OCI-LY3 (cell line): Measurements from ENCODE around the gene PTPN23.

Experiments
- H2AFZ ChIP-seq: fragments of 200-600, 300-600 bp; shearing (Covaris generic); 2 replicates; pipeline ENCODE4 v1.6.0; 2014; ENCODE audit warnings: antibody characterized with exemption, low read depth, low read length
- H3K27ac ChIP-seq: fragments of 200-600, 300-600 bp; sonication (generic); 2 replicates; pipeline ENCODE4 v1.5.1; 2014; ENCODE audit warnings: mild to moderate bottlenecking, low read length, moderate library complexity, mixed read lengths
- H3K27me3 ChIP-seq: fragments of 200-600, 300-600 bp; sonication (generic); 2 replicates; pipeline ENCODE4 v1.6.1; 2014; ENCODE audit warnings: low read depth, low read length, mixed read lengths
- H3K36me3 ChIP-seq: fragments of 200-600, 300-600 bp; sonication (generic); replicated peaks from 2 replicates; pipeline ENCODE3; 2014; ENCODE audit warnings: low read depth, low read length, mixed read lengths
- H3K4me1 ChIP-seq: fragments of 300-600, 200-600 bp; sonication (generic); 2 replicates; pipeline ENCODE4 v1.6.1; 2014; ENCODE audit warnings: low read length, mixed read lengths
- H3K4me2 ChIP-seq: fragments of 200-600, 300-600 bp; sonication (generic); 2 replicates; pipeline ENCODE4 v1.6.1; 2014; ENCODE audit warnings: low read length, mixed read lengths
- H3K4me3 ChIP-seq: fragments of 300-600, 200-600 bp; sonication (generic); 2 replicates; pipeline ENCODE4 v1.5.1; 2014; ENCODE audit warnings: antibody characterized with exemption, mild to moderate bottlenecking, low read length, moderate library complexity
- H3K79me2 ChIP-seq: fragments of 300-600, 200-600 bp; shearing (Covaris generic); 2 replicates; pipeline ENCODE4 v1.6.1; 2014; ENCODE audit warnings: mild to moderate bottlenecking, low read length, mixed read lengths
- H3K9ac ChIP-seq: fragments of 300-600, 200-600 bp; shearing (Covaris generic); 2 replicates; pipeline ENCODE4 v1.6.0; 2014; ENCODE audit warnings: mild to moderate bottlenecking, low read length, moderate library complexity
- H3K9me3 ChIP-seq: fragments of 200-600, 300-600 bp; shearing (Covaris generic); 2 replicates; pipeline ENCODE4 v1.6.1; 2014; ENCODE audit warnings: low read length, mixed read lengths; ENCODE audit not compliant: insufficient read depth
- H4K20me1 ChIP-seq: fragments of 200-600, 300-600 bp; sonication (generic); 2 replicates; pipeline ENCODE4 v1.6.1; 2016; ENCODE audit warnings: low read length, mixed read lengths; ENCODE audit not compliant: insufficient read depth
- CTCF ChIP-seq: fragments of 200-600, 300-600 bp; sonication (generic); IDR thresholded peaks from 2 replicates; pipeline ENCODE4 v1.5.1; 2014; ENCODE audit warnings: antibody characterized with exemption, low read length, low read depth
- EZH2phosphoT487 ChIP-seq: fragments of 200-600 bp; shearing (Covaris generic); IDR thresholded peaks from 2 replicates; pipeline ENCODE4 v1.6.1; 2018; ENCODE audit warnings: antibody characterized with exemption, mixed run types, low read depth

The PTPN23 gene

GRCh38 chr3:47410801-47411646 is 30.2 kb downstream of the PTPN23 start:
- no peak overlapping the region for H3K4me3 ChIP-seq
- peaks cover 74% of the 10 kb centered on the region for H3K36me3 ChIP-seq
- no peaks in the 10 kb centered on the region for H3K27me3 ChIP-seq
- H3K9me3 ChIP-seq = no peaks in the 10 kb centered on the region
- no peak overlapping the region for H2AFZ ChIP-seq
- TF ChIP-seq EZH2phosphoT487 (no peak), CTCF (no peak)
- peaks cover 3% of the 10 kb centered on the region; the same call in 1 of the 2 replicates for H4K20me1 ChIP-seq
- H3K9ac ChIP-seq = no peak overlapping the region
- no peak overlapping the region for H3K4me2 ChIP-seq
- no peak overlapping the region for H3K27ac ChIP-seq
- H3K79me2 ChIP-seq = no peaks in the 10 kb centered on the region
- no peaks in the 10 kb centered on the region for H3K4me1 ChIP-seq

DNA sequence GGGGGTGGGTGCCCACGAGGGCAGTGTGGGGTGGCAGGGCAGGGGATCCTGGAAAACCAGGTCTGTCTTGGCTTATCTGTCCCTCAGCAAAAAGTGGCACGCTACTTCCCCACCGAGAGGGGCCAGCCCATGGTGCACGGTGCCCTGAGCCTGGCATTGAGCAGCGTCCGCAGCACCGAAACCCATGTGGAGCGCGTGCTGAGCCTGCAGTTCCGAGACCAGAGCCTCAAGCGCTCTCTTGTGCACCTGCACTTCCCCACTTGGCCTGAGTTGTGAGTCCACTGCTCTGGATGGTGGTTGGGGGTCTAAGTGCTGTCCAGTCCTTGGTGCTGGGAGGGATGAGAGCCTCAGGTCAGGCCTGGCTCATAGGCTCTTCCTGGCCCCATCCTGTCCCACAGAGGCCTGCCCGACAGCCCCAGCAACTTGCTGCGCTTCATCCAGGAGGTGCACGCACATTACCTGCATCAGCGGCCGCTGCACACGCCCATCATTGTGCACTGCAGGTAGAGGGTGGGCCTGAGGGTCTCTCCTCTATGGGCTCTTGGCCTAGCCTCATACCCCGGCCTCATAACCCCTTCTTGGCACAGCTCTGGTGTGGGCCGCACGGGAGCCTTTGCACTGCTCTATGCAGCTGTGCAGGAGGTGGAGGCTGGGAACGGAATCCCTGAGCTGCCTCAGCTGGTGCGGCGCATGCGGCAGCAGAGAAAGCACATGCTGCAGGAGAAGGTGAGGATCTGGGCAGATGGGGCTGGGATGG is 31.1 kb downstream of the PTPN23 start:
- Histone ChIP-seq H3K4me1 (no peaks in the 10 kb centered on the region), H2AFZ (no peak overlapping the region), H3K79me2 (no peaks in the 10 kb centered on the region), H3K4me2 (no peak overlapping the region), H4K20me1 (peaks cover 3% of the 10 kb centered on the region; the same call in 1 of the 2 replicates), H3K36me3 (peaks cover 75% of the 10 kb centered on the region), H3K9ac (no peak overlapping the region), H3K27ac (no peak overlapping the region), H3K9me3 (no peaks in the 10 kb centered on the region), H3K27me3 (no peaks in the 10 kb centered on the region), H3K4me3 (no peak overlapping the region)
- TF ChIP-seq CTCF (no peak), EZH2phosphoT487 (no peak)

DNA sequence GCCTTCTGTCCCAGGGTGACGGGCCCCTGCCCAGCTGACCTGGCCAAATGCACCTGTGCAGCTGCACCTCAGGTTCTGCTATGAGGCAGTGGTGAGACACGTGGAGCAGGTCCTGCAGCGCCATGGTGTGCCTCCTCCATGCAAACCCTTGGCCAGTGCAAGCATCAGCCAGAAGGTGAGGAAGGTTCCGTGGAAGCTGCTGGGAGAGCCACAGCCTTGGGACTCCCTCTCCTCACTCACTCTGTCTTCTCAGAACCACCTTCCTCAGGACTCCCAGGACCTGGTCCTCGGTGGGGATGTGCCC is 31.6 kb downstream of the PTPN23 start:
- TF ChIP-seq CTCF (no peak), EZH2phosphoT487 (no peak)
- H3K9ac ChIP-seq = no peak overlapping the region
- no peaks in the 10 kb centered on the region for H3K27me3 ChIP-seq
- H2AFZ ChIP-seq = no peak overlapping the region
- H3K79me2 ChIP-seq = no peaks in the 10 kb centered on the region
- no peak overlapping the region for H3K27ac ChIP-seq
- H4K20me1 ChIP-seq = peaks cover 3% of the 10 kb centered on the region; the same call in 1 of the 2 replicates
- no peak overlapping the region for H3K4me2 ChIP-seq
- no peaks in the 10 kb centered on the region for H3K9me3 ChIP-seq
- H3K4me3 ChIP-seq = no peak overlapping the region
- peaks cover 76% of the 10 kb centered on the region for H3K36me3 ChIP-seq
- no peaks in the 10 kb centered on the region for H3K4me1 ChIP-seq

DNA sequence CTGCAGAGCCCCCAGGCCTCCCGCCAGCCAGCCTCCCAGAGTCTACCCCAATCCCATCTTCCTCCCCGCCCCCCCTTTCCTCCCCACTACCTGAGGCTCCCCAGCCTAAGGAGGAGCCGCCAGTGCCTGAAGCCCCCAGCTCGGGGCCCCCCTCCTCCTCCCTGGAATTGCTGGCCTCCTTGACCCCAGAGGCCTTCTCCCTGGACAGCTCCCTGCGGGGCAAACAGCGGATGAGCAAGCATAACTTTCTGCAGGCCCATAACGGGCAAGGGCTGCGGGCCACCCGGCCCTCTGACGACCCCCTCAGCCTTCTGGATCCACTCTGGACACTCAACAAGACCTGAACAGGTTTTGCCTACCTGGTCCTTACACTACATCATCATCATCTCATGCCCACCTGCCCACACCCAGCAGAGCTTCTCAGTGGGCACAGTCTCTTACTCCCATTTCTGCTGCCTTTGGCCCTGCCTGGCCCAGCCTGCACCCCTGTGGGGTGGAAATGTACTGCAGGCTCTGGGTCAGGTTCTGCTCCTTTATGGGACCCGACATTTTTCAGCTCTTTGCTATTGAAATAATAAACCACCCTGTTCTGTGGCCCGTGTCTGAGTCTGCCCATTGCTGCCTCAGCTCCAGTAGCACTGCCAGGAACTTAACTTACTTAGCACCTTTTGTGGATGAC is 32.2 kb downstream of the PTPN23 start:
- no peak overlapping the region for H2AFZ ChIP-seq
- no peaks in the 10 kb centered on the region for H3K79me2 ChIP-seq
- no peaks in the 10 kb centered on the region for H3K4me1 ChIP-seq
- no peak overlapping the region for H3K4me3 ChIP-seq
- TF ChIP-seq CTCF = no peak
- TF ChIP-seq EZH2phosphoT487 = no peak
- H3K27me3 ChIP-seq = no peaks in the 10 kb centered on the region
- no peak overlapping the region for H3K9ac ChIP-seq
- H3K4me2 ChIP-seq = no peak overlapping the region
- no peaks in the 10 kb centered on the region for H3K9me3 ChIP-seq
- H3K36me3 ChIP-seq = peaks cover 73% of the 10 kb centered on the region
- H4K20me1 ChIP-seq = peaks cover 3% of the 10 kb centered on the region; the same call in 1 of the 2 replicates
- no peak overlapping the region for H3K27ac ChIP-seq
